Vagina (tissue), 2 donors: Measurements from ENCODE around the gene HECTD4. TPM values are rescaled to one million over a fixed set of nuclear protein-coding genes. Genes with fewer than 3 reads are reported as not detected.

ENCODE experiments used
- DNase-seq, 2 donors: peaks; one replicate each; pipeline ENCODE4 v3.0.0-alpha.2; 2017; ENCODE audit errors: extremely low spot score in 2 of 2
- H3K27ac ChIP-seq: fragments of 200-600 bp; sonication (generic); one replicate; pipeline ENCODE4 v1.5.1; 2019
- H3K27me3 ChIP-seq: fragments of 200-600 bp; sonication (generic); one replicate; pipeline ENCODE4 v1.5.1; 2019
- H3K36me3 ChIP-seq, 2 donors: fragments of 200-600 bp; sonication (generic); one replicate each; pipeline ENCODE4 v1.5.1; 2017 to 2019
- H3K4me1 ChIP-seq: fragments of 200-600 bp; sonication (generic); one replicate; pipeline ENCODE4 v1.5.1; 2019
- H3K4me3 ChIP-seq, 2 donors: fragments of 200-600 bp; sonication (generic); 1 replicate in 1 of 2; 2 replicates in 1 of 2; pipeline ENCODE4 v1.5.1; 2016 to 2019
- H3K9me3 ChIP-seq: fragments of 200-600 bp; sonication (generic); one replicate; pipeline ENCODE4 v1.5.1; 2019
- POLR2A ChIP-seq, 2 donors: fragments of 450-650 bp; IDR thresholded peaks; one replicate each; pipeline ENCODE4 v1.6.1; 2017; ENCODE audit warnings: antibody characterized with exemption in 2 of 2, mild to moderate bottlenecking in 2 of 2, moderate library complexity in 2 of 2
- POLR2AphosphoS5 ChIP-seq, 2 donors: sonication (generic); formaldehyde crosslinking; IDR thresholded peaks; one replicate each; pipeline ENCODE4 v1.9.0; 2017; ENCODE audit warnings: antibody characterized with exemption in 2 of 2, mild to moderate bottlenecking in 2 of 2, low read depth in 1 of 2; ENCODE audit not compliant: insufficient read depth in 1 of 2
- intact Hi-C: fragments of 100-400 bp; cut with DNase I; formaldehyde crosslinking; loops from one replicate; pipeline ENCODE4 v1.15.1; 2023
- total RNA-seq: library from RNA; depleted of rRNA; stranded (reverse); fragments of >200 nt; gene quantifications from one replicate; pipeline ENCODE4 v1.2.3, GENCODE V29; 2016
- TF ChIP-seq, protein P1 (sequence below), 3 experiments: fragments of 450-650 bp in 2 of 3; fragments of 200-600 bp in 1 of 3; sonication (generic) in 1 of 3; IDR thresholded peaks; one replicate each; pipeline ENCODE4 v1.5.1; 2017 to 2019; ENCODE audit warnings: antibody characterized with exemption in 3 of 3, mild to moderate bottlenecking in 2 of 3, moderate library complexity in 2 of 3

Gene HECTD4
- total RNA-seq, 1 donor from 2014 or later, result 79.6 TPM

DNA sequence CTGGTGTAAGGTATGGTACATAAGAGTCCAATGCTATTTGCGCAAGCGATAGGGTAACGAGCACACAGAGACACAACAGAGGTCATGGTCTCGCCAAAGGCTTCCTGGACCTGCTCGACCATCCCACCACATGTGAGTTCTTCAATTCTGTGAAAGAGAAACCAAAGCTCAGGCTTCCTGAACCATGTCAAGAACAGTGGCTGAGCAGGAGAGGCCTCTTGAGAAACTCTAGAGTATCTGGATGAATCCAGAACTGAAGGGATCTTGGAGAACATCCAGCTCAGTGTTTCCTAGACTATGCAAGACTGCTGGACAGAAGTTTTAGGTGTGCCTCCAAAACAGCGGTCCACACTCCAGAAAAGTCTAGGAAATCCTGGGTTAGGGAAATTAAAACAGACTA, 142.3 kb downstream of the HECTD4 start:
- intact Hi-C loops, result no loop called here

DNA sequence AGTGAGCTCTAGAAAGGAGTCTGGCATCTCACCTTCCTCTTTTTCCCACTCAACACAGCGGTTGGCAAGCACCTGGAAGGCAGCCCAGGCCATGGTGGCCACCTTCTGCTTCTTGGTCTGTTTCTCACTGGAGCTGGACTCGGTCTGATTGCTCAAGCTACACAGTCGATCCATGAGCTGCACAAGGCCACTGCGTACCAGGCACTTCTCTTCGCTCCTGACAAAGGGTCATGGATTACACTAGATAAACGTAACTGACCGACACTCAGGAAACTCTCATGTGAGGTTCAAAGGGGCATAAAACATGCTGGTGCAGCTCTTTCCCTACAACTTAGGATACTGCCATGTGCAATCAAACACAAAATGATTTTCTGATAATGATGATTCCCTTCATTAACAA, 143.2 kb downstream of the HECTD4 start:
- TF ChIP-seq POLR2AphosphoS5 (IDR thresholded peaks at IDR 0.05; ENCODE audit: insufficient read depth in 1 of 2, low read depth in 1 of 2) (no peak), POLR2A (IDR thresholded peaks at IDR 0.05) (no peak)
- TF ChIP-seq, protein P1, sequence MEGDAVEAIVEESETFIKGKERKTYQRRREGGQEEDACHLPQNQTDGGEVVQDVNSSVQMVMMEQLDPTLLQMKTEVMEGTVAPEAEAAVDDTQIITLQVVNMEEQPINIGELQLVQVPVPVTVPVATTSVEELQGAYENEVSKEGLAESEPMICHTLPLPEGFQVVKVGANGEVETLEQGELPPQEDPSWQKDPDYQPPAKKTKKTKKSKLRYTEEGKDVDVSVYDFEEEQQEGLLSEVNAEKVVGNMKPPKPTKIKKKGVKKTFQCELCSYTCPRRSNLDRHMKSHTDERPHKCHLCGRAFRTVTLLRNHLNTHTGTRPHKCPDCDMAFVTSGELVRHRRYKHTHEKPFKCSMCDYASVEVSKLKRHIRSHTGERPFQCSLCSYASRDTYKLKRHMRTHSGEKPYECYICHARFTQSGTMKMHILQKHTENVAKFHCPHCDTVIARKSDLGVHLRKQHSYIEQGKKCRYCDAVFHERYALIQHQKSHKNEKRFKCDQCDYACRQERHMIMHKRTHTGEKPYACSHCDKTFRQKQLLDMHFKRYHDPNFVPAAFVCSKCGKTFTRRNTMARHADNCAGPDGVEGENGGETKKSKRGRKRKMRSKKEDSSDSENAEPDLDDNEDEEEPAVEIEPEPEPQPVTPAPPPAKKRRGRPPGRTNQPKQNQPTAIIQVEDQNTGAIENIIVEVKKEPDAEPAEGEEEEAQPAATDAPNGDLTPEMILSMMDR (IDR thresholded peaks at IDR 0.05), result no peak
- H3K36me3 ChIP-seq, result peaks cover 3 to 96% of the 10 kb centered on the region in 2 donors
- H3K4me1 ChIP-seq, result no peaks in the 10 kb centered on the region

More for the DNA sequence above, 142.3 kb downstream of the HECTD4 start:
- Histone ChIP-seq H3K4me3 (no peak overlapping the region), H3K4me1 (no peaks in the 10 kb centered on the region), H3K27me3 (no peaks in the 10 kb centered on the region), H3K27ac (no peak overlapping the region), H3K9me3 (no peaks in the 10 kb centered on the region), H3K36me3 (peaks cover 3 to 95% of the 10 kb centered on the region in 2 donors)
- DNase-seq, result no peak
- TF ChIP-seq, protein P1 (IDR thresholded peaks at IDR 0.05), result no peak
- TF ChIP-seq POLR2AphosphoS5 (IDR thresholded peaks at IDR 0.05; ENCODE audit: insufficient read depth in 1 of 2, low read depth in 1 of 2), result no peak
- no peak for TF ChIP-seq POLR2A (IDR thresholded peaks at IDR 0.05)

DNA sequence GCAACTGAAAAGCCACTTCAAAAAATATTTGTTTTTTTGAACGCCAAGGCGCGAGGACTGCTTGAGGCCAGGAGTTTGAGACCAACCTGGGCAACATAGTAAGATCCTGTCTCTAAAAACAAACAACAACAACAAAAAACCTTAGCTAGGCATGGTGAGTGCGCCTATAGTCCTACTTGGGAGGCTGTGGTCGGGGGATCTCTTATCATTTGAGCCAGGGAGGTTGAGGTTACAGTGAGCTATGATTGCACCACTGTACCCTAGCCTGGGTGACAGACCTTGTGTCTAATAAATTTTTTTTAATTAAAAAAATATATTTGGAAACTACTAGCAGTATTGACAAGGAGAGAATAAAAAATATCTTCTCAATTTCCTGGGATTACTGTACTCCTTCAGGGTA, 143.8 kb downstream of the HECTD4 start:
- peaks cover 3 to 94% of the 10 kb centered on the region in 2 donors for H3K36me3 ChIP-seq

More for the DNA sequence above, 143.2 kb downstream of the HECTD4 start:
- intact Hi-C loops, result no loop called here
- Histone ChIP-seq H3K9me3 (no peaks in the 10 kb centered on the region), H3K27me3 (no peaks in the 10 kb centered on the region), H3K4me3 (no peak overlapping the region), H3K27ac (no peak overlapping the region)
- no peak for DNase-seq

DNA sequence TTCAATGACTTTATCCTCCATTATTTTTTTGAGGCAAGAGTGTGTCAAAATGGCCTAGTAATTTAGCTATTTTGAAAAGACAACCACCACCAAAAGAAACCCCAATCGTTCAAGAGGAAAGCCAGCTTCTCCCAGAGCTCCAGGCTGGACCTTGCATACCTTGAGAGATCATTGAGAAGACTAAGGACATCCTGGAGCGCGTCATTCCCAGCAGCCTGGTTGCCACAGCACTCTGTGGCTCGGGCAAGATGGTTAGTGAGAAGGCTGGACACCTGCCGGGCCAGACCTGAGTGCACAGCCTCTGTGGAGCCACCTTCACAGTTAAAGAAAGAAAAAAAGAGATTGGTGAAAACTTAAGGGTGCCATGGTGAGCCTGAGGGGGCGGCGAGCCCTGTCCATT, 145.4 kb downstream of the HECTD4 start:
- no peaks in the 10 kb centered on the region for H3K9me3 ChIP-seq
- no peaks in the 10 kb centered on the region for H3K27me3 ChIP-seq
- no peaks in the 10 kb centered on the region for H3K4me1 ChIP-seq
- intact Hi-C loops, result no loop called here
- TF ChIP-seq, protein P1 (IDR thresholded peaks at IDR 0.05), result no peak
- TF ChIP-seq POLR2AphosphoS5 (IDR thresholded peaks at IDR 0.05; ENCODE audit: insufficient read depth in 1 of 2, low read depth in 1 of 2), result no peak
- TF ChIP-seq POLR2A (IDR thresholded peaks at IDR 0.05), result no peak
- no peak overlapping the region for H3K4me3 ChIP-seq
- no peak for DNase-seq
- H3K36me3 ChIP-seq, result peaks cover 3 to 90% of the 10 kb centered on the region in 2 donors
- H3K27ac ChIP-seq, result no peak overlapping the region

More for the DNA sequence above, 143.8 kb downstream of the HECTD4 start:
- Histone ChIP-seq H3K9me3 (no peaks in the 10 kb centered on the region), H3K27me3 (no peaks in the 10 kb centered on the region), H3K27ac (no peak overlapping the region), H3K4me3 (no peak overlapping the region), H3K4me1 (no peaks in the 10 kb centered on the region)
- intact Hi-C loops, result no loop called here
- no peak for DNase-seq
- no peak for TF ChIP-seq POLR2A (IDR thresholded peaks at IDR 0.05)
- TF ChIP-seq, protein P1 (IDR thresholded peaks at IDR 0.05), result no peak
- TF ChIP-seq POLR2AphosphoS5 (IDR thresholded peaks at IDR 0.05; ENCODE audit: insufficient read depth in 1 of 2, low read depth in 1 of 2), result no peak

DNA sequence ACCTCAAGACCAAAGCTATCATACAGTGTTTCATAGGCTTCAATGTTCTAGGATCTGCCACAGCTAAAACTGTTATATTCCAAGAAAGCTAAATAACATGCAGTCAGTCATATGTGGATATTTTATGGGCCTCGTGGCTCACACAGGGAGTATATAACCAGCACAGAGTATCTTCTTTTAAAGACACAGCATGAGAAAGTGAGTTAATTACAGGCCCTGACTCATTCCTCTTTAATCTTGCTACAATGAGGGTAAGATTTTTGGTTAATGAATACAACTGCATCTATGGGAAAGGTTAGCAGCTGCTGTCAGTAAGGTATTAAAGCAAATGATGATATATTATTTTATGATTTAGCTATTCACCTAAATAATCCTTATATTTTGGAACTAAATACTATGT, 145.8 kb downstream of the HECTD4 start:
- no peak for DNase-seq
- Histone ChIP-seq H3K36me3 (peaks cover 3 to 90% of the 10 kb centered on the region in 2 donors), H3K4me1 (no peaks in the 10 kb centered on the region), H3K9me3 (no peaks in the 10 kb centered on the region), H3K27me3 (no peaks in the 10 kb centered on the region), H3K4me3 (no peak overlapping the region), H3K27ac (no peak overlapping the region)
- intact Hi-C loops, result no loop called here
- no peak for TF ChIP-seq POLR2A (IDR thresholded peaks at IDR 0.05)
- TF ChIP-seq, protein P1 (IDR thresholded peaks at IDR 0.05), result no peak
- TF ChIP-seq POLR2AphosphoS5 (IDR thresholded peaks at IDR 0.05; ENCODE audit: insufficient read depth in 1 of 2, low read depth in 1 of 2), result no peak
